ENCODE measurements around the gene MOGAT2. TPM values are rescaled to one million over a fixed set of nuclear protein-coding genes. Genes with fewer than 3 reads are reported as not detected.

The MOGAT2 gene
- total and polyA plus RNA-seq, 9 donors: 0.10 to 9.2 (median 2.0) TPM; not detected in 6

DNA sequence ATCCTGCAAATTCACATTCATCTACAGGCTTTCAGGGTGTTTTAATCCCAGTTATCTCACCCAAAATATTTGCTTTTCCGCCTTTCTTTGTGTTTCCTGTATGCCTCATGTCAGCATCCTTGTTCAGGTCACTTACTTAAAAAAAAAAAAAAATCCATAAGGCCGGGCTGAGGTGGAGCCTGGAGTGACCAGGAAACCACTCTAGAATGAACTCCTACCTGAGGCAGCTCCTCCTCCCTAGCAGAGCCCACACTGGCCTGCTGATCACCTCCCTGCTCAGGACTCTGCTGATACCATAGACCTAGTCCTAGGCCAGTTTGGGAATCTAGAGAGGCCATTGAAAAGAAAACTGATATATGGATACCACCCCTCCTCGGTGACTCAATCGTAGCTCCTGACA, 42.2 kb downstream of the MOGAT2 start:
- H3K36me3 ChIP-seq (ENCODE audit: control insufficient read depth, insufficient read depth, low read length): no peaks in the 10 kb centered on the region
- WGBS (ENCODE audit: insufficient coverage): 38% methylated on average over 2 of the region's 4 CpGs
- H3K27ac ChIP-seq (ENCODE audit: low read length): no peak overlapping the region
- no peak overlapping the region for H3K4me3 ChIP-seq (ENCODE audit: low read length)
- no peaks in the 10 kb centered on the region for H3K4me1 ChIP-seq (ENCODE audit: control insufficient read depth, insufficient read depth, low read length)
- no peak for DNase-seq
- no peaks in the 10 kb centered on the region for H3K27me3 ChIP-seq (ENCODE audit: control insufficient read depth, insufficient read depth, low read length)
- H3K9me3 ChIP-seq (replicated peaks; ENCODE audit: control insufficient read depth, low read depth, low read length): no peaks in the 10 kb centered on the region

DNA sequence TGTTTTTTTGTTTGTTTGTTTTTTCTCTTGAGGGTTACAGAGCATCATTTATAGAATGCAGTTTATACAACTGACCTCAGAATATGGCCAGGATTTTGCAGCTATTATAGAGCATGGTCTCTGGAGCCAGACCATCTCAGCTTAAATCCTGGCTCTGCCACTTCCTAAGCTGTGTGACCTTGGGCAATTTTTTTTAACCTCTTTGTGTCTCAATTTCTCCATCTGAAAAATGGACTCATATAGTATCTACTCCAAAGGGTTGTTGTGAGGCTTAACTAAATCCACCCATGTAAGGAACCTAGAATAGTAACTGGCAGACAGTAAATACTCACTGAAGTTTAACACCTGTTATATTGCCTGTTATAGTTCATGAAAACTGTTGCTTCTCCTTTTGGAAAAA, 42.6 kb downstream of the MOGAT2 start:
- DNase-seq: no peak

GRCh38 chr11:75760710-75761493, 43.3 kb downstream of the MOGAT2 start:
- Histone ChIP-seq H3K9me3 (replicated peaks; ENCODE audit: control insufficient read depth, low read depth, low read length) (no peaks in the 10 kb centered on the region), H3K27ac (ENCODE audit: low read length) (no peak overlapping the region), H3K27me3 (ENCODE audit: control insufficient read depth, insufficient read depth, low read length) (no peaks in the 10 kb centered on the region), H3K36me3 (ENCODE audit: control insufficient read depth, insufficient read depth, low read length) (no peaks in the 10 kb centered on the region), H3K4me1 (ENCODE audit: control insufficient read depth, insufficient read depth, low read length) (no peaks in the 10 kb centered on the region), H3K4me3 (ENCODE audit: low read length) (no peak overlapping the region)
- no peak for DNase-seq
- 80% methylated on average over 2 of the region's 3 CpGs for WGBS (ENCODE audit: insufficient coverage)

More for the DNA sequence above, 42.6 kb downstream of the MOGAT2 start:
- no peak overlapping the region for H3K27ac ChIP-seq (ENCODE audit: low read length)
- no peaks in the 10 kb centered on the region for H3K36me3 ChIP-seq (ENCODE audit: control insufficient read depth, insufficient read depth, low read length)
- no peaks in the 10 kb centered on the region for H3K27me3 ChIP-seq (ENCODE audit: control insufficient read depth, insufficient read depth, low read length)
- no peak overlapping the region for H3K4me3 ChIP-seq (ENCODE audit: low read length)
- H3K4me1 ChIP-seq (ENCODE audit: control insufficient read depth, insufficient read depth, low read length): no peaks in the 10 kb centered on the region
- no peaks in the 10 kb centered on the region for H3K9me3 ChIP-seq (replicated peaks; ENCODE audit: control insufficient read depth, low read depth, low read length)

DNA sequence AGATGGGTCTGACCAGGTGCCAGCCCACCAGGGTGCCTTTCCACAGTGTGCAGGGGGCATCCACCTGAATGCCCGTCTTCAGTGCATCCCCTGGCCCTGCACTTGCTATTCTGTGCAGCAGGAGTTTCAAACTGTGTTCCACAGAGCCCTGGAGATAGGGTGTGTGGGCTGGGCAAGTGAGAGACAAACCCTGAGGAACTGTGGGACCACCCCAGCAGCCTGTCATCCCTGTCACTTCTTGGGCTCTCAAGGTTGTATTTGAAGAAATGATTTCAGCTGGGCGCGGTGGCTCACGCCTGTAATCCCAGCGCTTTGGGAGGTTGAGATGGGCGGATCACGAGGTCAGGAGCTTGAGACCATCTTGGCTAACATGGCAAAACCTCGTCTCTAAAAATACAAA, 44.5 kb downstream of the MOGAT2 start:
- Histone ChIP-seq H3K27me3 (ENCODE audit: control insufficient read depth, insufficient read depth, low read length) (peaks cover 7% of the 10 kb centered on the region), H3K4me1 (ENCODE audit: control insufficient read depth, insufficient read depth, low read length) (peaks cover 3% of the 10 kb centered on the region), H3K36me3 (ENCODE audit: control insufficient read depth, insufficient read depth, low read length) (no peaks in the 10 kb centered on the region), H3K4me3 (ENCODE audit: low read length) (no peak overlapping the region), H3K27ac (ENCODE audit: low read length) (no peak overlapping the region), H3K9me3 (replicated peaks; ENCODE audit: control insufficient read depth, low read depth, low read length) (no peaks in the 10 kb centered on the region)
- WGBS (ENCODE audit: insufficient coverage): 90% methylated on average over 4 of the region's 8 CpGs
- DNase-seq: no peak

- 67% methylated on average over 1 of the region's 2 CpGs for WGBS (ENCODE audit: insufficient coverage)
- no peaks in the 10 kb centered on the region for H3K9me3 ChIP-seq (replicated peaks; ENCODE audit: control insufficient read depth, low read depth, low read length)
- H3K4me1 ChIP-seq (ENCODE audit: control insufficient read depth, insufficient read depth, low read length): peaks cover 5% of the 10 kb centered on the region
- peaks cover 14% of the 10 kb centered on the region for H3K27me3 ChIP-seq (ENCODE audit: control insufficient read depth, insufficient read depth, low read length)
- H3K27ac ChIP-seq (ENCODE audit: low read length): no peak overlapping the region
- DNase-seq: no peak
- no peak overlapping the region for H3K4me3 ChIP-seq (ENCODE audit: low read length)
- H3K36me3 ChIP-seq (ENCODE audit: control insufficient read depth, insufficient read depth, low read length): no peaks in the 10 kb centered on the region
Observed at GRCh38 chr11:75762885-75763284, 45.2 kb downstream of the MOGAT2 start.

DNA sequence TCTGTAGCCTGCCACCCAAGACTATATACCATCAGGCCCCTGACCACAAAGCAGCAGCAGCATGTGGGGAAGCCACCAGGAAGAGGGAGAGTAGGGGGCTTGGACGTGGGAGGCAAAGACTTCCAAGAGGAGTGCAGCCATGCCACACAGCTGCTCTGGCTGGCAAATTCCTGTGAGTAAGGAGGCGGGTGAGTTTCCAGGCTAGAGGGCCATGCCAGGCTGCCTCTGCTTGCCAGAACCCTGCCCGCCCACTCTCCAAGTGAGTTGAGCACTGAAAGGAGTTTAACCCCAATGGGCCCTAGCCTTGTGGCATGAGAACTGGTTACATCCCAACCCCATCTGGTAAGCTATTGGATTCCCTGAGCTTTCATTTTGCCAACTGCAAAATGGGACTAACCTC, 46.2 kb downstream of the MOGAT2 start:
- no peak for DNase-seq
- peaks cover 11% of the 10 kb centered on the region for H3K4me1 ChIP-seq (ENCODE audit: control insufficient read depth, insufficient read depth, low read length)
- H3K9me3 ChIP-seq (replicated peaks; ENCODE audit: control insufficient read depth, low read depth, low read length): no peaks in the 10 kb centered on the region
- H3K36me3 ChIP-seq (ENCODE audit: control insufficient read depth, insufficient read depth, low read length): no peaks in the 10 kb centered on the region
- WGBS (ENCODE audit: insufficient coverage): 66% methylated on average over 3 of the region's 3 CpGs
- H3K27ac ChIP-seq (ENCODE audit: low read length): no peak overlapping the region
- peaks cover 23% of the 10 kb centered on the region for H3K27me3 ChIP-seq (ENCODE audit: control insufficient read depth, insufficient read depth, low read length)
- no peak overlapping the region for H3K4me3 ChIP-seq (ENCODE audit: low read length)

- 71% methylated on average over 1 of the region's 3 CpGs for WGBS (ENCODE audit: insufficient coverage)
- H3K4me1 ChIP-seq (ENCODE audit: control insufficient read depth, insufficient read depth, low read length): peaks cover 17% of the 10 kb centered on the region
- H3K36me3 ChIP-seq (ENCODE audit: control insufficient read depth, insufficient read depth, low read length): no peaks in the 10 kb centered on the region
- no peak for DNase-seq
- peaks cover 33% of the 10 kb centered on the region for H3K27me3 ChIP-seq (ENCODE audit: control insufficient read depth, insufficient read depth, low read length)
- H3K27ac ChIP-seq (ENCODE audit: low read length): no peak overlapping the region
- H3K9me3 ChIP-seq (replicated peaks; ENCODE audit: control insufficient read depth, low read depth, low read length): no peaks in the 10 kb centered on the region
- H3K4me3 ChIP-seq (ENCODE audit: low read length): no peak overlapping the region
Observed at GRCh38 chr11:75765116-75765515, 47.5 kb downstream of the MOGAT2 start.

DNA sequence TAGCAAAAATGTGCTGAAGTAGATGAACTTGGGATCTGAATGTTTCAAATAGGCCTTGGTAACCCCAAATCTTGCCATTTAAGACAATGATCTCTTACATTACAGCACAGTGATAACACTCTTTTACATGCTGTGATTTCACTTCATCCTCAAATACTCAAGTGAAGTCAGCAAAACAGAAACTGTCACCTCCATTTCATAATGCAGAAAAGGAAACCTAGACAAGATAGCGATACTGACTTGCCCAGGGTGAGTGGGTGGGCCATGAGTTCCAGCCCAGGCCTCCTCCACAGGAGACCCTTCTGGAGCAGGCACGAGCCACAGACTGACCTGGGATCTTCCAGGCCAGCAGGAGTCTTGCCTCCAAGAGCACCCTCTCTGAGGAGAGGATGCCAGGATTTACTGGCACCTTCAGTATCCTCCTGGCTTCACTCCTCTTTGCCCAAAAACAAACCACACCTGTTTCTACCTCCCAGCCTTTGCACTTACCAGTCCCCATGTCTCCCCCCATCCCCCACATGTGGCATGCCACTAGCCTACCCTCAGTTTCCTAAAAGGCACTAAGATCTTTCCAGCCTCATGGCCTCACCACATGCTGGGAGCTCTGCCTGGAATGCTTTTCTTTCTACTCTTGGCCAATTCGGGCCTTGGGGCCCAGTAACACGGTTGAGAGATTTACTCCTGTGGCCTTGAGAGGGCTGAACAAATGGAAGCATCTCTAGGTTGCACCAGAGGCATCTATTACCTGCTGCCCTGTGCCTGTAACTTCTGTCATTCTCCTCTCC, 49.0 kb downstream of the MOGAT2 start:
- Histone ChIP-seq H3K27ac (ENCODE audit: low read length) (no peak overlapping the region), H3K36me3 (ENCODE audit: control insufficient read depth, insufficient read depth, low read length) (no peaks in the 10 kb centered on the region), H3K4me1 (ENCODE audit: control insufficient read depth, insufficient read depth, low read length) (peaks cover 17% of the 10 kb centered on the region), H3K27me3 (ENCODE audit: control insufficient read depth, insufficient read depth, low read length) (peaks cover 44% of the 10 kb centered on the region), H3K9me3 (replicated peaks; ENCODE audit: control insufficient read depth, low read depth, low read length) (no peaks in the 10 kb centered on the region), H3K4me3 (ENCODE audit: low read length) (no peak overlapping the region)
- 61% methylated on average over 3 of the region's 4 CpGs for WGBS (ENCODE audit: insufficient coverage)
- DNase-seq: no peak

- Histone ChIP-seq H3K27ac (ENCODE audit: low read length) (no peak overlapping the region), H3K36me3 (ENCODE audit: control insufficient read depth, insufficient read depth, low read length) (no peaks in the 10 kb centered on the region), H3K4me1 (ENCODE audit: control insufficient read depth, insufficient read depth, low read length) (peaks cover 17% of the 10 kb centered on the region), H3K4me3 (ENCODE audit: low read length) (no peak overlapping the region), H3K27me3 (ENCODE audit: control insufficient read depth, insufficient read depth, low read length) (peaks cover 44% of the 10 kb centered on the region), H3K9me3 (replicated peaks; ENCODE audit: control insufficient read depth, low read depth, low read length) (no peaks in the 10 kb centered on the region)
- 90% methylated on average over 6 of the region's 6 CpGs for WGBS (ENCODE audit: insufficient coverage)
- no peak for DNase-seq
Observed at GRCh38 chr11:75767228-75767572, 49.6 kb downstream of the MOGAT2 start.

DNA sequence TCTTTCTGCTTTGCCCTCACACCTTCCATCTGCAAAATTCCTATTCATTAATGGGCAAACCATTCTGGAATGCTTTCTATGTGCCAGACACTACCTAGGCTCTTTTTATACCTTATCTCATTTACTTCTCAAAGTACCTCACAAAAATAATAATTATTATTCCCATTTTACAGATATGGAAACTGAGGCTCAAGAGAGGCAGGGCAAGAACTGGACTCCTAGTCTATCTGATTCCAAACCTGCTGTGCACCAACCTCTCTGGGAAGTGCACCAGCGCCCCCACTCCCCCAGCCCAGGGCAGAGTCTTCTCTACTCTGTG, 50.1 kb downstream of the MOGAT2 start:
- Histone ChIP-seq H3K27me3 (ENCODE audit: control insufficient read depth, insufficient read depth, low read length) (peaks cover 46% of the 10 kb centered on the region), H3K4me1 (ENCODE audit: control insufficient read depth, insufficient read depth, low read length) (peaks cover 17% of the 10 kb centered on the region), H3K36me3 (ENCODE audit: control insufficient read depth, insufficient read depth, low read length) (no peaks in the 10 kb centered on the region), H3K27ac (ENCODE audit: low read length) (no peak overlapping the region), H3K4me3 (ENCODE audit: low read length) (no peak overlapping the region), H3K9me3 (replicated peaks; ENCODE audit: control insufficient read depth, low read depth, low read length) (no peaks in the 10 kb centered on the region)
- no peak for DNase-seq
- 38% methylated on average over 1 of the region's 1 CpG for WGBS (ENCODE audit: insufficient coverage)

Measured in muscle of leg (tissue), 11 donors.